Pancreas (tissue), 10 donors: Measurements from ENCODE around the gene MAGEB1. TPM values are rescaled to one million over a fixed set of nuclear protein-coding genes. Genes with fewer than 3 reads are reported as not detected.

ENCODE experiments used
- ATAC-seq, 4 donors: fragments of 200-7000 bp; cut with Tn5 transposase; one replicate each; pipeline versions ENCODE4 v1.8.0 to v1.9.1; 2020; ENCODE audit warnings: mild to moderate bottlenecking in 4 of 4, moderate library complexity in 4 of 4
- DNase-seq, 6 donors: peaks; one replicate each; pipeline ENCODE4 v3.0.0-alpha.2; 2020
- FAIRE-seq: peaks from 2 replicates; lab custom pipeline; 2012; peaks lifted over from hg19 to GRCh38; lab: Jason Lieb, UNC
- H3K27ac ChIP-seq, 4 donors: fragments of 200-600 bp; sonication (generic); 1 replicate in 3 of 4; 2 replicates in 1 of 4; pipeline versions ENCODE4 v1.5.0 to v1.8.0; 2020
- H3K27me3 ChIP-seq, 4 donors: fragments of 200-600 bp; one replicate each; pipeline ENCODE4 v1.8.0; 2021
- H3K36me3 ChIP-seq, 3 donors: fragments of 200-600 bp; sonication (generic) in 1 of 3; one replicate each; pipeline versions ENCODE4 v1.5.0 to v1.8.0; 2020 to 2021
- H3K4me1 ChIP-seq, 3 donors: fragments of 200-600 bp; one replicate each; pipeline ENCODE4 v1.8.0; 2021
- H3K4me3 ChIP-seq, 4 donors: fragments of 200-600 bp; sonication (generic) in 2 of 4; one replicate each; pipeline versions ENCODE4 v1.5.0 to v1.8.0; 2020 to 2021
- H3K9me3 ChIP-seq, 4 donors: fragments of 200-600 bp; one replicate each; pipeline ENCODE4 v1.8.0; 2021
- WGBS, 2 donors: extraction: QIAGEN DNeasy Blood & Tissue Kit; methylation state at CpG; one replicate each; pipeline ENCODE4 v1.1.7; 2013; 5-methylcytosine and 5-hydroxymethylcytosine counted together
- intact Hi-C, 3 donors: fragments of 100-400 bp; cut with DNase I; formaldehyde crosslinking; loops; one replicate each; pipeline versions ENCODE4 v1.11.1 to v1.14.2; 2022
- polyA plus RNA-seq, 2 donors: library from polyadenylated mRNA; stranded (reverse); fragments of 200-250 nt; gene quantifications; one replicate each; pipeline ENCODE4 v1.2.3, GENCODE V29; 2013
- total RNA-seq, 6 donors: library from RNA; stranded (reverse); fragmentation: NEBNext Ultra II Directional in 4 of 6; extraction: Animal tissue kit (Norgen Biotek cat#: 25700) in 4 of 6; gene quantifications; one replicate each; pipeline versions ENCODE4 v1.2.1 to v1.2.4, GENCODE V29; 2021 to 2023
- TF ChIP-seq, protein P1 (sequence below), 4 donors: fragments of 200-600 bp; sonication (generic) in 3 of 4; IDR thresholded peaks; one replicate each; pipeline versions ENCODE4 v1.5.0 to v1.8.0; 2021; ENCODE audit warnings: antibody characterized with exemption in 4 of 4
- donor health status: healthy with polysubstance abuse.
- donor health status: DM: no; HTN: no; CAD: no; lungs with moderate emphysema.
- donor health status: DM: no; HTN: no; CAD: no.
- donor health status: control.
- donor health status: control.
- donor health status: Bipolar disorder and iron deficiency.
- donor health status: DM: yes; HTN: yes; CAD: no.
- donor health status: DM: no; HTN: no; CAD: no.
- donor health status: DM: no; HTN: no; CAD: no.
- donor health status: DM: yes; HTN: yes; CAD: no.

The MAGEB1 gene
- total and polyA plus RNA-seq, 8 donors = not detected

DNA sequence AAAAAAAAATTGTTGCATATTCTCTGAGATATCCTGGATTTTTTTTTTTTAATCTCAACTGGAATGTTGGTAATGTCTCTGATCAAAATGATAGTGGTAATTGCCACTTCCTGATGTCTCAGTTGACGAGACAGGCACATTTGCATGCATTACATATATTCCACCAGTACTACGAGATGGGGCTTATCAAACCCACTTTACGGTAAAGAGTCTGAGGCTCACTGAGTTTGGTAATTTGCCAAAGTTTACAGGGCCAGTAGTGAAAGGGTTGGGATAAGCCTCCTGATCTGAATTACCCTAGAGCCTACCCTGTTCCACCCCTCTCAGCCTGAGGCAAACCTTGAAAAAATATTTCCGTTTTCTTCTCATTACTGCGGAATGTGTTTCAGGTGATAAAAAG is 26.3 kb upstream of the MAGEB1 start:
- intact Hi-C loops = no loop called here
- DNase-seq (no peak), ATAC-seq (no peak), FAIRE-seq (no peak)
- H3K9me3 ChIP-seq = no peaks in the 10 kb centered on the region
- no peaks in the 10 kb centered on the region for H3K27me3 ChIP-seq
- no peaks in the 10 kb centered on the region for H3K4me1 ChIP-seq
- WGBS, 2 donors = 69 to 76% methylated on average over 5 of the region's 5 CpGs
- H3K36me3 ChIP-seq = no peaks in the 10 kb centered on the region
- no peak overlapping the region for H3K27ac ChIP-seq
- TF ChIP-seq, protein P1, sequence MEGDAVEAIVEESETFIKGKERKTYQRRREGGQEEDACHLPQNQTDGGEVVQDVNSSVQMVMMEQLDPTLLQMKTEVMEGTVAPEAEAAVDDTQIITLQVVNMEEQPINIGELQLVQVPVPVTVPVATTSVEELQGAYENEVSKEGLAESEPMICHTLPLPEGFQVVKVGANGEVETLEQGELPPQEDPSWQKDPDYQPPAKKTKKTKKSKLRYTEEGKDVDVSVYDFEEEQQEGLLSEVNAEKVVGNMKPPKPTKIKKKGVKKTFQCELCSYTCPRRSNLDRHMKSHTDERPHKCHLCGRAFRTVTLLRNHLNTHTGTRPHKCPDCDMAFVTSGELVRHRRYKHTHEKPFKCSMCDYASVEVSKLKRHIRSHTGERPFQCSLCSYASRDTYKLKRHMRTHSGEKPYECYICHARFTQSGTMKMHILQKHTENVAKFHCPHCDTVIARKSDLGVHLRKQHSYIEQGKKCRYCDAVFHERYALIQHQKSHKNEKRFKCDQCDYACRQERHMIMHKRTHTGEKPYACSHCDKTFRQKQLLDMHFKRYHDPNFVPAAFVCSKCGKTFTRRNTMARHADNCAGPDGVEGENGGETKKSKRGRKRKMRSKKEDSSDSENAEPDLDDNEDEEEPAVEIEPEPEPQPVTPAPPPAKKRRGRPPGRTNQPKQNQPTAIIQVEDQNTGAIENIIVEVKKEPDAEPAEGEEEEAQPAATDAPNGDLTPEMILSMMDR (IDR thresholded peaks at IDR 0.05) = no peak
- H3K4me3 ChIP-seq = no peak overlapping the region

DNA sequence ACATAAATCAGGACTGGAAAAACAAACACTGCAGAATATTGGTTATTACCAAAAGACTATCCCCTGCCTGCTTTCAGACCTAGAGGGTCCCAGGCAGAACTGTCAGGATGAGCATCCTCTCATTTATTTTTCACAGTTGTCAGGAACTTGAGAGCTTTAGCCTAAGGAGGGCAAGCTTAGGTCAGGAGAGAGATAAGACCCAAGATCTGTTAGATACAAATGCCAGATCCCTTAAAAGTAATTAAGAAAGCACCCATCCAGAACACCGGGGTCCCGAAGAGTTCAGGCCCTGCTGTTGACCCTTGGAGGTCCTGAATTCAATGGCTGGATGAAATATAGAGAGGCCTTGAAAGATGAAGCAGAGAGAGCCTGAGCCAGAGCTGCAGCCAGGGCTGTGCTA is 22.4 kb upstream of the MAGEB1 start:
- TF ChIP-seq, protein P1 (IDR thresholded peaks at IDR 0.05) = no peak
- H3K4me1 ChIP-seq = no peaks in the 10 kb centered on the region
- no peak overlapping the region for H3K4me3 ChIP-seq
- H3K36me3 ChIP-seq = no peaks in the 10 kb centered on the region
- no peaks in the 10 kb centered on the region for H3K27me3 ChIP-seq
- intact Hi-C loops = no loop called here
- H3K9me3 ChIP-seq = no peaks in the 10 kb centered on the region
- ATAC-seq (no peak), FAIRE-seq (no peak), DNase-seq (no peak)
- H3K27ac ChIP-seq = no peak overlapping the region
- WGBS, 2 donors = 33 to 54% methylated on average over 2 of the region's 2 CpGs

DNA sequence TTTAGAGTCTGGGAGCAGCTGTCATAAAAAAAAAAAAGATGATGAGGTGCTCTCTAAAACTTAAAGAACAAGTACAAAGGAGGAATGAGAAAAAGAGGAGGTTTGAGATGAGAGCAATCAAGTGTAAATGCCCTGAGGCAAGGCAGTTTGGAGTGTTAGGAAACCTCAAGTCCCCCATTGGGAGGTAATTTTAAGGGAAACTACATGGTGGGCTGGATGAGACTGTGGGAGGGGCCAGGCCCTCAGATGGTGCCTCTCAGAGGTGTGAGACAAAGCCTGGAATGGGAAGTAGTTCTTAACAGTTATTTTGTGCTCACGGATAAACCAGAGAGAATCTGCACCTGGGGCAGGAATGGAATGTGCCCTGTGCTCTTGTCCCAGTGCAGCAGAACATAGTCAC is 18.4 kb upstream of the MAGEB1 start:
- DNase-seq (no peak), FAIRE-seq (no peak), ATAC-seq (no peak)
- TF ChIP-seq, protein P1 (IDR thresholded peaks at IDR 0.05) = no peak
- Histone ChIP-seq H3K27ac (no peak overlapping the region), H3K36me3 (no peaks in the 10 kb centered on the region), H3K9me3 (no peaks in the 10 kb centered on the region), H3K4me3 (no peak overlapping the region), H3K4me1 (no peaks in the 10 kb centered on the region), H3K27me3 (no peaks in the 10 kb centered on the region)
- WGBS, 2 donors = 32 to 45% methylated on average over 1 of the region's 1 CpG
- intact Hi-C loops = no loop called here

DNA sequence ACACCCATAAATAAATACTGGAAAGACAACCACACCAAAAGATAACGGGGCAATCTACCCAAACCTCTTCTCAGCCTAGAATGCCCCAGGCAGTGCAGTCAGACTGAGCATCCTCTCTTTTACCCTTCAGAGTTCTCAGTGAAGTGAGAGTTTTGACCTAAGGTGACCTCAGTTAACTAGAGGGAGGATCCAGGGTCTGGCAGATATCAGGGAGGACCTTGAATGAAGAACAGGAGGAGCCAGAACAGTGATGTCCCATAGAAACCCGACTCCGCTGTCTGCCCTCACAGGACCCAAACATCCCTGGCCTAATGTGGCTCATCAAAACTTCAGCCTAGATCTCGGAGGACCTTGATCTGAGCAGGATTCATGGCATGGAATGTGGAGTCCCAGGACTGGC is 16.6 kb upstream of the MAGEB1 start, which contains the start of gene MAGEB3:
MAGEB3 (plus strand) TSS at position 263 of the 400 bp plus-strand sequence. CDS start 5,268 bp downstream, outside the sequence.
- DNase-seq (no peak), FAIRE-seq (no peak), ATAC-seq (no peak)
- Histone ChIP-seq H3K4me3 (no peak within 1 kb of the TSS), H3K27ac (no peak within 1 kb of the TSS), H3K27me3 (no peaks in the 10 kb centered on the region), H3K9me3 (no peaks in the 10 kb centered on the region), H3K4me1 (no peaks in the 10 kb centered on the region), H3K36me3 (no peaks in the 10 kb centered on the region)
- WGBS, 2 donors = 58 to 60% methylated on average over 4 of the region's 4 CpGs
- TF ChIP-seq, protein P1 (IDR thresholded peaks at IDR 0.05) = no peak
- intact Hi-C loops = no loop called here

DNA sequence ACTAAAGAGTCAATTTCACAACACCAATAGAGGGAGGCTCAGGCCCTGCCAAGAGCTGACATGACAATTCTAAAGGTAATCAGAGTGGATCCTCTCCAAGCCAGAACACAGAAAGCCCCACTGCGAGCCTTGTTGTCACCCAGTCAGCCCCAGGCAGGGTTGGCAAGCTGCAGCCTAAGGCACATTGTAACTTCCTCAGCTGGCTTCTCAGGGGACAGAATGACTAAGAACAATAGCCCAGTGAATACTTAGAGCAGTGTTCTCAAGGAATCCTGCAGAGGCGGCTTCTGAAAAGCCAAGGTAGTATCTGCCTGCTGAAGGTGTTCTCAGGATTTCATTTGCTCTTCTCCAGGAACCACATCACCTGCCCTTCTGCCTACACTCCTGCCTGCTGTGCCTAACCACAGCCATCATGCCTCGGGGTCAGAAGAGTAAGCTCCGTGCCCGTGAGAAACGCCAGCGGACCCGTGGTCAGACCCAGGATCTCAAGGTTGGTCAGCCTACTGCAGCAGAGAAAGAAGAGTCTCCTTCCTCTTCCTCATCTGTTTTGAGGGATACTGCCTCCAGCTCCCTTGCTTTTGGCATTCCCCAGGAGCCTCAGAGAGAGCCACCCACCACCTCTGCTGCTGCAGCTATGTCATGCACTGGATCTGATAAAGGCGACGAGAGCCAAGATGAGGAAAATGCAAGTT is 5.1 kb upstream of the MAGEB1 start, which contains the start of gene MAGEB4:
MAGEB4 (plus strand) TSS at position 277 of the 692 bp plus-strand sequence; CDS start at position 413, 136 bp downstream.
- ATAC-seq (no peak), FAIRE-seq (no peak), DNase-seq (no peak)
- 75 to 78% methylated on average over 10 of the region's 10 CpGs for WGBS, 2 donors
- Histone ChIP-seq H3K27me3 (peaks cover 0 to 3% (median 1%) of the 10 kb centered on the region in 4 donors), H3K4me1 (no peaks in the 10 kb centered on the region), H3K27ac (no peak within 1 kb of the TSS), H3K9me3 (no peaks in the 10 kb centered on the region), H3K36me3 (no peaks in the 10 kb centered on the region), H3K4me3 (no peak within 1 kb of the TSS)
- TF ChIP-seq, protein P1 (IDR thresholded peaks at IDR 0.05) = no peak
- intact Hi-C loops = no loop called here
